Measurements from ENCODE around the gene MAML2.
"Not testable (repeated sequence)": the region's sequence is repeated elsewhere in the genome, so short reads cannot be mapped to it uniquely, and the experiment has no call there.

Gene MAML2

DNA sequence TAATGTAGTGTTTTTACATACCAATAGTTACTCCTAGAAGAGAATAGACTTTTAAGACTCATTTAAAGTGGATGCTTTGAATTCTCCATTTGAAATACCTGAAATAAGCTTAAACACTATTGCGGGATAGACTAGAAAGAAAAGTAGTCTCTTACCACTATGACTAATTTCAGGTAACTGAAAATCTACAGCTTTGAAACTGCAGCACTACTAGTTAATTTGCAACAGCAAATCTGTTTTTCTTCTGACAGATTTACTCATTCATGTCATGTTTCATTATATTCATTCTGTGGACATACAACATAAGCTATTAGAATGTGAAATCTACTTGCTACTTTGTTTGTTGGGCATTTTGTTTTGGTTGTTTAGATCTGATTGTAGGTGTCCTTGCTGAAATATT lies 153.6 kb downstream of the MAML2 start:
- DNase-seq = no peak

GRCh38 chr11:96188243-96189006 lies 154.6 kb downstream of the MAML2 start:
- peak in 1 of 56 donors; percentile 2 for DNase-seq

DNA sequence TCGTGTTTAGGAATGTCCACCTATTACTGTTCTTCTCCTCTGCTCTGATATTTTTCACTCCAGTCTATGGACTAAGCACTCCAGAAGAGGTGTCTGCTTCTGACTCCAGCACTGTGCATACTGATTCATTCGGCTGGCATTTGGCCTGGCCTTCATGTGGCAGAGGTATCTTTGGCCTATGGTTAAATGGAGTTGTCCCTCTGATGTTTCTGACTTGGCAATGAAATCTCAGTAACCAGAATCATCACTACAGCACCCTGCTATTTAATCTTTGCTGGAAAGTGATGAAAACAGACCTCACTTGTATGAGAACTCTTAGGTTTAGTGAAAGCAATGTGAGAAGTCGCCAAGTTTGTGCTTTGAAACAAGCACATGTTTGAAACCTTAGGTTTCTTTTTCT lies 155.2 kb downstream of the MAML2 start:
- peak in 4 of 56 donors; percentile 14 to 30 (median 20) for DNase-seq

DNA sequence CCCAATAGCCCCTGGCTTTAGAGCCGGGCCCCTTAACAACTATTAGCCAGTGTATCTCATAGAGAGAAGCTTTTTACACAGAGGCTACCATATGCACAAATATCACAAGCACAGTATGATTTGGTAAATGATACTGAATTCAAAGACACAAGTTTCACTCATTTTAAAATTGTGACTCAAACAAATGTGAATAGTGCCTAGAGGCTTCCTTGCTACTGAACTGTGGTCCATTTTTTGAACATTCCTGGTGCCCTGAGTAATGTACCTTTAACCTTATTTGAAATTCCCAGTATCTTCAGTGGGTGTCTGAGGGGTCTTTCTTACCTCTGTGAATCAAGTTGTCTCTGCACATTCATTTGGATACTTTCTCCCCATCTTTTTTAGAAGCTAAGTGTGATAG lies 156.2 kb downstream of the MAML2 start:
- no peak for DNase-seq

DNA sequence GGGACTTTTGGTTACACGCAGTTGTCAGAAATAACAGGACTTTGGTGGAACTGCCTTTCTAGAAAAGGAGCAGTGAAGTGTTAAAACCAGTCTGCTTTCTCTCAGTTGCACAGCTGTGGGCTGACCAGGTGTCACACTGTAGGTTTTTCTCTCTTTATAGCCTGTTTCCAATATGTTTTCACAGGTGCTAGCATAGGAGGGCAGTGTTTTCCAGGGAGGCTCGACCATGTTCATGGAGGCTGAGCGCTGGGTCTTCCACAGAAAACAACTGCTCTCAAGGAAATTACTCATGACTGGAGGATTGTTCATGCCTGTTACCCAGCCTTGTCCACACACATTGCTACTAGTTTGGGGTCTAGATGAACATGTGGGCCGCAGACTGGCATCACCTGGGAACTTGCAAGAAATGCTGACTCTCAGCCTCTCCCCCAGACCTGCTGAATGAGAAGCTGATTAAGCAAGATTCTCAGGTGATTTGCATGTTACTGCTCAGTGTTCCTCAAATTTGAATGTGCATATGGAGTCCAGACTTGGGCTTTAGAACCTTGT lies 157.7 kb downstream of the MAML2 start:
- DNase-seq = no peak

DNA sequence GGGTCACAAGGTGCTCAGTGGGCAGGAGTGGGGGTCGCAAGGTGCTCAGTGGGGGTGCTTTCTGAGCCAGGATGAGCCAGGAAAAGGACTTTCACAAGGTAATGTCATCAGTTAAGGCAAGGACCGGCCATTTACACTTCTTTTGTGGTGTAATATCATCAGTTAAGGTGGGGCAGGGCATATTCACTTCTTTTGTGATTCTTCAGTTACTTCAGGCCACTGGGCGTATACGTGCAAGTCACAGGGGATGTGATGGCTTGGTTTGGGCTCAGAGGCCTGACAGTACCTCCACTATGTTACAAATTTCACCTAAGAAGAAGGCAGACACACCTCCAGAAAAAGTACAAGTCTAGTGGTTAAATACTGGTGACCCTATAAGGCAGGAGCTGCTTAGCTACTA lies 162.1 kb downstream of the MAML2 start:
- DNase-seq = not testable (repeated sequence)

- no peak for DNase-seq
These were observed 162.7 kb downstream of the MAML2 start for GRCh38 chr11:96180341-96180740.

DNA sequence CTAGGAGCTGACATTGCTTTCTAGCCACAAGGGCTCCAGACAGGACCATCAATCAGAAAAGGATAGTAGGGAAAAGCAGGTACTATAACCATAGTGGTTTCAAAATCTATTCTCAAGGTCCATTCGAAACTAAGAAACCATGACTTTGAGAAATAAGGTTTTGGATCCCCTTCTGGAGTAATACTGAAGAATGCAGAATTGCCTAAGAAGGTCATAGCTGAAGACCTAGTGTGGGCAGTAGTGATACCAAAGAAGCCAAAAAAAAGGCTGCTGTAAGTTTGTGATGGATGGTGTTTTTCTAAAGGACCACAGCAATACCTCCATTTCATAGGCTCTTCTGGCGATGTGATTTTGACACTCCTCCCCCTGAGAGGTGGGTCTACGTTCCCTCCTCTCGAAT lies 163.1 kb downstream of the MAML2 start:
- DNase-seq = no peak

- no peak for DNase-seq
These were observed 164.1 kb downstream of the MAML2 start for GRCh38 chr11:96178887-96179279.

- no peak for DNase-seq
These were observed 164.7 kb downstream of the MAML2 start for GRCh38 chr11:96178049-96178886.

GRCh38 chr11:96177146-96177545 lies 165.8 kb downstream of the MAML2 start:
- DNase-seq = no peak

DNA sequence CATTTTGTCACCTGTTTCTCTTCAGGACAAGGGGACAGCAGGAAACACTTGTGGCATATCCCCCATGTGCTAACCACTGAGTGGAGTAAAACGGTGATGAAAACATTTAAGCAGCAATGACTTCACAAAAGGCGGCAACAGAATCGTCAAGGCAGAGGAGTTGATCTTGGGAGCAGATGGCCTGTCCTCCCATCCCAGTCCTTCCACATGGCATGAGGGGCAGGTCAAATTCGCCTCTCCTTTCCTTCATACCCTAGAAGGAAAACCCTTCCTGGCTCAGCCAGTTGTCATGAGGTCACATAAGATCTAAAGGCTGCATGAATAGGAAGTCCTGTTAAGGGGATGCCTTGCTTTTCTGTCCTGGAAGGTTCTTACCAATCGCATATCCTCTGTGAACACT lies 169.1 kb downstream of the MAML2 start:
- DNase-seq = no peak

DNA sequence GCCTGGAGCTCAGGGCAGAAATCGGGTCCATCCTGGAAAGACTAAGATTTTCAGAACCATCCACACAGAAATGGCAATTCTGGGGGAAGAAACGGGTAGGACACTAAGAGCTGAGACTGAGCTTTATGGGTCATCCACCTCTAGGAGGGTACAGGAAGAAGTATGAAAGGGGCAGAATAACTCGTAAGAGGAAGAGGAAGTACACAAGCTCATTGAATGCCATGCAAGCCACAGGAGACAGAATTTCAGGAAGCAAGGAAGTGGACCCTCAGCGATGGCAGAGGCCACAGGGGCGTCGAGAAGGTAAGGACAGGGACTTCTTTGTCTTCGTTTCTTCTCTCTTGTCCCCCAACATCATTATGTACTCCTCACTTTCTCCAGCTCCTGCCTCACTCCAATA lies 169.6 kb downstream of the MAML2 start:
- DNase-seq = no peak

DNA sequence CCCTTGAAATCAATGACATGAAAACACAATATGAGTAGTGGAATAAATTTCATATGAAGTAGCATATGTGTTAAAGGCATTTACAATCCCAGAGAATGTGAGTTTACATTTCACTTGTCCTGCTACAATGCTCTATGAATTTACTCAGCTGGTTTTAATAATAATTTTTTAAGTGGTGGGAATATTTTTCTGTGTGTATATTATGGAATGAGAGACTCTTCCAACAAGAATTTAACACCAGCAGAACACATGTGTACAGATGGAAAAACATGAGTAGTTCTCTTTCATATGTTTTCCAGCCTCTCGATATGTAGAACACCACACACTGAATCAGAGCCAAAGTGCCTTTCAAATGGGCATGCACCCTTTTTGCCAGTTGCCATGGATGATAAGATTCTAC lies 170.4 kb downstream of the MAML2 start:
- DNase-seq = no peak

DNA sequence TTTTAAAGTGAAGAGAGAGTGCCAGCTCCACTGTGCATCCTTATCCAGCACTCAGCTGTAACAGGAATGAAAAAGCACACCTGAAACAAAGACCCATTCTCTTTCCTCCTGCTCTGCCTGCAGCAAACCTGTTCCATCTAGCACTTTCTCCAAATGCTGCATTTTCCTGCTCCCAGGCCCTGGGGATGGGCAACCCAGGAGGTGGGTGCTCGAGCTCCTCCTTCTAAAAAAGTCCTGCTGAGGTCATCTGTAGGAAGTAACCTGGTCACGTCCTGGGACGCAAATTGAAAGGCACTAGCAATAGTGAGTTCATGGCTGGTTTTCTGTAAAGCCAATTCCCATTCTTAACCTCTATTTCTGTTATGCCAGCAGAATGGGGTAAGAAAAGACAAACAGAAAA lies 173.7 kb downstream of the MAML2 start:
- no peak for DNase-seq

DNA sequence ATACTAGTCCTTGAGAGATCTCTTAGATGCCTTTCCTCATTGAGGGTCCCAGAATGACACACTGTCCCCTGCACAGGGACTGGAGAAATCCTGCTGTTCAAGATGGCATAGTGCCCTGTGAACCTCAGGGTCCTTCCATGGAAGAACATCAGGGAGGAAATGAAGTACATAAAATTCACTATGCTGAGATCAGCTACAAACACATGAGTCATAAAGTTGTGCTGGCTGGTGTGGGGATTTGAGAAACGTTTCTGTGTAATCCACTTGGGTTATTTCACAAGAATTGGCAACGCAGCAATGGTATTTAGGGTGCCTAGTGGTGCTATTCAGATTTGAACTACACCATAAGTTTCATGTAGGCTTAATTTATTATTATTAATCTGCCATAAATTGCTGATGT lies 174.4 kb downstream of the MAML2 start:
- DNase-seq = peak in 2 of 56 donors; percentile 6 to 12

DNA sequence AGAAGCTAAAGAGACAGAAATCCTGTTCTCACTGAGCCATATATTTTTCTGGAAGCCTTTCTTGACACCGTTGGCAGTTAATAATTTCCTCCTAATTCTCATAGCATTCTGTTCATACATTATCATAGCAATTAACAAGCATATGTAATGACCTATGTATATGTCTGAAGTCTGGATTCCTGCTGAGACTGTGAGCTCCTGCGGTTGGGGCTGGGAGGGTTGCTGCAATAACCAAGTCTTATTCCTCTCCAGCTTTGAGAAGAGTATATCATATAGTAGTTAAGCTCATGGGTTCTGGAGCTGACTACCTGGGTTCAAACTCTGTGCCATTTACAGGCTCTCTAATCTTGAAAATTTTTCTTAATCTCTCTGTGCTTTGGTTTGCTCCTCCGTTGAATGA lies 175.2 kb downstream of the MAML2 start:
- no peak for DNase-seq

DNA sequence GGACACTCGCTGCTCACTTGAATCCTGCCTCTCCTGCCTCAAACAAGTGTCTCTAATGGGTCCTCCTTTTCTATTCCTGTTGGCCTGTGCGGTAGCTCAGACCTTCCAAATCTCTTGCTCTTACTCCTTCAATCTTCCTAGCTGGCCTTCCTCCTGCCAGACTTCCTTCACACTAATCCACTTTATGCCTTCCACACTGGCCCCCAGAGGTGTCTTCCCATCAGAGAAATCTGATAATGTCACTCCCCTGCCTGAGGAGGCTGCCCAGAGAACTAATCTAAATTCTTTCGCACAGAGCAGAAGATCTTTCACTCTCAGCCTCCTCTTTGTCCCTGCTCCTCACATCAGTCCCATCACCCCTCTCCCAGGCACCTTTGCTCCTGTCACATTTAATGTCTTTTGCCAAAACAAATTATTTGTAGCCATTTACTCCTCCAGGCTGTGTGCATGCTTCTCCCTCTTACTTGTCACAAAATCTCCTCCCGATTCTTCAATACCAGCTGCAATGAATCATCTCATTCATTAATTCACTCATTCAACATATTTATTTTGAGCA lies 175.7 kb downstream of the MAML2 start:
- no peak for DNase-seq

- DNase-seq = no peak
These were observed 180.0 kb downstream of the MAML2 start for GRCh38 chr11:96162816-96163499.

GRCh38 chr11:96161307-96162089 lies 181.5 kb downstream of the MAML2 start:
- DNase-seq = no peak

Measured in nucleus accumbens (tissue), 56 donors.